ENCODE results near the gene GNAL. TPM values are rescaled to one million over a fixed set of nuclear protein-coding genes. Genes with fewer than 3 reads are reported as not detected.
A peak's percentile ranks its signal among the peaks of the same experiment; 100 is the strongest.

The GNAL gene
- total RNA-seq, 1 donor from 2014 or later, result 4.5 TPM

GRCh38 chr18:11886577-11887110 lies 197.6 kb downstream of the GNAL start:
- TF ChIP-seq CTCF (IDR thresholded peaks at IDR 0.05; ENCODE audit: insufficient read depth, low read depth, low read length) (no peak), EZH2 (IDR thresholded peaks at IDR 0.05; ENCODE audit: insufficient read depth, low read length) (no peak)
- Histone ChIP-seq H3K79me2 (ENCODE audit: insufficient read depth, low read length) (no peaks in the 10 kb centered on the region), H3K4me2 (ENCODE audit: low read length) (no peak overlapping the region), H3K9ac (ENCODE audit: low read length) (no peak overlapping the region), H2AFZ (ENCODE audit: low read depth, low read length) (no peak overlapping the region), H3K27me3 (ENCODE audit: insufficient read depth, low read length) (no peaks in the 10 kb centered on the region), H3K36me3 (ENCODE audit: insufficient read depth, low read length) (no peaks in the 10 kb centered on the region), H3K4me3 (ENCODE audit: insufficient read depth, low read depth, low read length) (no peak overlapping the region), H3K4me1 (ENCODE audit: insufficient read depth, low read length) (no peaks in the 10 kb centered on the region), H3K27ac (ENCODE audit: low read depth, low read length) (no peak overlapping the region), H3K9me3 (ENCODE audit: insufficient read depth, low read depth, low read length) (no peaks in the 10 kb centered on the region), H4K20me1 (ENCODE audit: insufficient read depth, low read length) (no peaks in the 10 kb centered on the region)
- no peaks in the 10 kb centered on the region for H3K9me3 Mint-ChIP-seq (ENCODE audit: unreplicated experiment)
- H3K27me3 Mint-ChIP-seq (ENCODE audit: low read depth, unreplicated experiment), result no peaks in the 10 kb centered on the region
- peaks cover 20% of the 10 kb centered on the region for H3K36me3 Mint-ChIP-seq (ENCODE audit: low read depth, unreplicated experiment)
- DNase-seq (ENCODE audit: low read depth), result no peak
- no peak overlapping the region for H3K4me3 Mint-ChIP-seq (ENCODE audit: unreplicated experiment)
- FAIRE-seq, result no peak
- peaks cover 6% of the 10 kb centered on the region for H3K4me1 Mint-ChIP-seq (ENCODE audit: low read depth, unreplicated experiment)
- H3K27ac Mint-ChIP-seq (ENCODE audit: unreplicated experiment), result no peak overlapping the region

- DNase-seq (ENCODE audit: low read depth), result peak; percentile 73
- no peaks in the 10 kb centered on the region for H3K27me3 Mint-ChIP-seq (ENCODE audit: low read depth, unreplicated experiment)
- FAIRE-seq, result no peak
- no peaks in the 10 kb centered on the region for H3K79me2 ChIP-seq (ENCODE audit: insufficient read depth, low read length)
- no peaks in the 10 kb centered on the region for H3K9me3 ChIP-seq (ENCODE audit: insufficient read depth, low read depth, low read length)
- H3K4me1 Mint-ChIP-seq (ENCODE audit: low read depth, unreplicated experiment), result peaks cover 6% of the 10 kb centered on the region
- H3K36me3 ChIP-seq (ENCODE audit: insufficient read depth, low read length), result no peaks in the 10 kb centered on the region
- H2AFZ ChIP-seq (ENCODE audit: low read depth, low read length), result no peak overlapping the region
- H3K27me3 ChIP-seq (ENCODE audit: insufficient read depth, low read length), result no peaks in the 10 kb centered on the region
- no peak overlapping the region for H3K4me3 Mint-ChIP-seq (ENCODE audit: unreplicated experiment)
- H3K27ac Mint-ChIP-seq (ENCODE audit: unreplicated experiment), result no peak overlapping the region
- no peaks in the 10 kb centered on the region for H3K9me3 Mint-ChIP-seq (ENCODE audit: unreplicated experiment)
- H4K20me1 ChIP-seq (ENCODE audit: insufficient read depth, low read length), result no peaks in the 10 kb centered on the region
- no peak overlapping the region for H3K27ac ChIP-seq (ENCODE audit: low read depth, low read length)
- TF ChIP-seq EZH2 (IDR thresholded peaks at IDR 0.05; ENCODE audit: insufficient read depth, low read length), result no peak
- TF ChIP-seq CTCF (IDR thresholded peaks at IDR 0.05; ENCODE audit: insufficient read depth, low read depth, low read length), result no peak
- H3K4me1 ChIP-seq (ENCODE audit: insufficient read depth, low read length), result no peaks in the 10 kb centered on the region
- H3K4me2 ChIP-seq (ENCODE audit: low read length), result no peak overlapping the region
- no peak overlapping the region for H3K9ac ChIP-seq (ENCODE audit: low read length)
- H3K4me3 ChIP-seq (ENCODE audit: insufficient read depth, low read depth, low read length), result no peak overlapping the region
- H3K36me3 Mint-ChIP-seq (ENCODE audit: low read depth, unreplicated experiment), result peaks cover 20% of the 10 kb centered on the region
Observed at GRCh38 chr18:11887328-11888128, 198.5 kb downstream of the GNAL start.

GRCh38 chr18:11888726-11889125 lies 199.7 kb downstream of the GNAL start:
- no peaks in the 10 kb centered on the region for H3K9me3 ChIP-seq (ENCODE audit: insufficient read depth, low read depth, low read length)
- TF ChIP-seq CTCF (IDR thresholded peaks at IDR 0.05; ENCODE audit: insufficient read depth, low read depth, low read length) (no peak), EZH2 (IDR thresholded peaks at IDR 0.05; ENCODE audit: insufficient read depth, low read length) (no peak)
- no peaks in the 10 kb centered on the region for H3K9me3 Mint-ChIP-seq (ENCODE audit: unreplicated experiment)
- H3K4me1 ChIP-seq (ENCODE audit: insufficient read depth, low read length), result no peaks in the 10 kb centered on the region
- no peaks in the 10 kb centered on the region for H3K27me3 Mint-ChIP-seq (ENCODE audit: low read depth, unreplicated experiment)
- H3K4me2 ChIP-seq (ENCODE audit: low read length), result no peak overlapping the region
- H3K79me2 ChIP-seq (ENCODE audit: insufficient read depth, low read length), result no peaks in the 10 kb centered on the region
- H3K36me3 Mint-ChIP-seq (ENCODE audit: low read depth, unreplicated experiment), result peaks cover 20% of the 10 kb centered on the region
- no peak overlapping the region for H3K27ac ChIP-seq (ENCODE audit: low read depth, low read length)
- no peak overlapping the region for H2AFZ ChIP-seq (ENCODE audit: low read depth, low read length)
- FAIRE-seq (no peak), DNase-seq (ENCODE audit: low read depth) (no peak)
- no peaks in the 10 kb centered on the region for H3K36me3 ChIP-seq (ENCODE audit: insufficient read depth, low read length)
- no peak overlapping the region for H3K27ac Mint-ChIP-seq (ENCODE audit: unreplicated experiment)
- no peak overlapping the region for H3K4me3 Mint-ChIP-seq (ENCODE audit: unreplicated experiment)
- no peak overlapping the region for H3K9ac ChIP-seq (ENCODE audit: low read length)
- H3K4me1 Mint-ChIP-seq (ENCODE audit: low read depth, unreplicated experiment), result peaks cover 6% of the 10 kb centered on the region
- no peaks in the 10 kb centered on the region for H4K20me1 ChIP-seq (ENCODE audit: insufficient read depth, low read length)
- H3K27me3 ChIP-seq (ENCODE audit: insufficient read depth, low read length), result no peaks in the 10 kb centered on the region
- no peak overlapping the region for H3K4me3 ChIP-seq (ENCODE audit: insufficient read depth, low read depth, low read length)
